IPS-15b (cell line): ENCODE results near the gene PDP2.
"Not testable (repeated sequence)": the region's sequence is repeated elsewhere in the genome, so short reads cannot be mapped to it uniquely, and the experiment has no call there.

Experiments
- H3K27me3 ChIP-seq: one replicate; pipeline ENCODE4 v1.6.1; 2013; ENCODE audit warnings: low read length; ENCODE audit not compliant: control insufficient read depth, insufficient read depth
- H3K36me3 ChIP-seq: one replicate; pipeline ENCODE4 v1.6.1; 2013; ENCODE audit warnings: low read length; ENCODE audit not compliant: control insufficient read depth, insufficient read depth
- H3K4me1 ChIP-seq: one replicate; pipeline ENCODE4 v1.6.1; 2013; ENCODE audit warnings: mild to moderate bottlenecking, low read length; ENCODE audit not compliant: control insufficient read depth, insufficient read depth
- H3K4me3 ChIP-seq: one replicate; pipeline ENCODE4 v1.5.1; 2013; ENCODE audit warnings: low read depth, low read length
- H3K9ac ChIP-seq: one replicate; pipeline ENCODE4 v1.6.1; 2013; ENCODE audit warnings: low read depth, mild to moderate bottlenecking, low read length
- H3K9me3 ChIP-seq: one replicate; pipeline ENCODE4 v1.6.1; 2013; ENCODE audit warnings: mild to moderate bottlenecking, low read length; ENCODE audit not compliant: control insufficient read depth, insufficient read depth

The PDP2 gene

GRCh38 chr16:66926961-66927436 is 46.7 kb downstream of the PDP2 start:
- Histone ChIP-seq H3K4me1 (peaks cover 4% of the 10 kb centered on the region), H3K9ac (no peak overlapping the region), H3K4me3 (no peak overlapping the region), H3K9me3 (no peaks in the 10 kb centered on the region), H3K36me3 (no peaks in the 10 kb centered on the region), H3K27me3 (peaks cover 44% of the 10 kb centered on the region)

- Histone ChIP-seq H3K4me1 (peaks cover 4% of the 10 kb centered on the region), H3K36me3 (no peaks in the 10 kb centered on the region), H3K27me3 (peaks cover 44% of the 10 kb centered on the region), H3K9ac (no peak overlapping the region), H3K4me3 (no peak overlapping the region), H3K9me3 (no peaks in the 10 kb centered on the region)
These were observed 47.8 kb downstream of the PDP2 start for GRCh38 chr16:66927918-66928649.

DNA sequence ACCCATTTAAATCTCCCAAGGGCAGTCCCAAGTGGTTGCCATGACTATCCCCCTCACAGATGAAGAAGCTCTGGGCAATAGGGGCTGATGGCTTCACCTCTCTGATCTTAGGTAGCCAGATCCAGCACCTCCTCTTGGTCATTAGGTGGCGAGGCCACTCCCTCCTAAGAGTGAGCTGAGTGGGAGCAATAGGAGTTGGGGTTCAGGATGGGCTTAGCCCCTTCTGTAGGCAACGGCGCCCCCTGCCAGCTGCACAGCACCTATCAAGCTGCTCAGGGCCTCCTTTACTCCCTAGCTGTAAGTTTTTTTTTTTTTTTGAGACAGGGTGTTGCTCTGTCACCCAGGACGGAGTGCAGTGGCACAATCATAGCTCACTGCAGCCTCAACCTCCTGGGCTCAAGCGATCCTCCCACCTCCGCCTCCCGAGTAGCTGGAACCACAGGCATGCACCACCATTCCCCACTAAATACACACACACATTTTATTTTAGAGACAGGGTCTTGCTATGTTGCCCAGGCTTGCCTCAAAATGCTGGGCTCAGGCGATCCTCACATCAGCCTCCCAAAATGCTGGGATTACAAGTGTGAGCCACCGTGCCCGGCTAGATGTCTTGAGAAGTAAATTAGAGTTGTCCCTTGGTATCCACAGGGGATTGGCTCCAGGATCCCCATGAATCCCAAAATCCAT is 48.5 kb downstream of the PDP2 start:
- H3K4me1 ChIP-seq = peaks cover 4% of the 10 kb centered on the region
- peaks cover 42% of the 10 kb centered on the region for H3K27me3 ChIP-seq
- H3K4me3 ChIP-seq = no peak overlapping the region
- H3K36me3 ChIP-seq = no peaks in the 10 kb centered on the region
- no peaks in the 10 kb centered on the region for H3K9me3 ChIP-seq
- H3K9ac ChIP-seq = no peak overlapping the region

DNA sequence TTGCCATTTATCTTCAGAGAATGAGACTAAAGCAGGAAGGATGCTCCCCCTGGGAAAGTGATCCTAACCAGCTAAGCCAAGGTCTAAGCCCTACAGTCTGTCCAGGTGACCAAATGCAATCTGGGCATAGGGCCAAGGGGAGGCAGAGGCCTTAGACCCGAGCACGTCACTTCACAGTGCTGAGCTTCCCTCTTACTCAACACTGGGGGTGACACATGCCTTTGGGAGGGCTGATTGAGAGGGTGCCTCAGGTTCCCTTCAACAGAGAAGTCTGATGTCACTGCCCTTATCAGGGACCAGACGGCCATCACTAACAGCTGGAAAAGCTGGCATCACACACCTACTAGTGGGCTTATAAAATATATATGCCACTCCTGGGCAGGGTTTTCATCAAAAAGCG is 49.9 kb downstream of the PDP2 start:
- H3K4me1 ChIP-seq = peaks cover 4% of the 10 kb centered on the region
- H3K27me3 ChIP-seq = peaks cover 35% of the 10 kb centered on the region
- H3K36me3 ChIP-seq = peaks cover 3% of the 10 kb centered on the region
- no peaks in the 10 kb centered on the region for H3K9me3 ChIP-seq
- H3K9ac ChIP-seq = no peak overlapping the region
- H3K4me3 ChIP-seq = no peak overlapping the region

- Histone ChIP-seq H3K9me3 (no peaks in the 10 kb centered on the region), H3K4me1 (peaks cover 2% of the 10 kb centered on the region), H3K36me3 (peaks cover 6% of the 10 kb centered on the region), H3K27me3 (peaks cover 24% of the 10 kb centered on the region), H3K9ac (no peak overlapping the region), H3K4me3 (no peak overlapping the region)
These were observed 51.4 kb downstream of the PDP2 start for GRCh38 chr16:66931665-66932064.

DNA sequence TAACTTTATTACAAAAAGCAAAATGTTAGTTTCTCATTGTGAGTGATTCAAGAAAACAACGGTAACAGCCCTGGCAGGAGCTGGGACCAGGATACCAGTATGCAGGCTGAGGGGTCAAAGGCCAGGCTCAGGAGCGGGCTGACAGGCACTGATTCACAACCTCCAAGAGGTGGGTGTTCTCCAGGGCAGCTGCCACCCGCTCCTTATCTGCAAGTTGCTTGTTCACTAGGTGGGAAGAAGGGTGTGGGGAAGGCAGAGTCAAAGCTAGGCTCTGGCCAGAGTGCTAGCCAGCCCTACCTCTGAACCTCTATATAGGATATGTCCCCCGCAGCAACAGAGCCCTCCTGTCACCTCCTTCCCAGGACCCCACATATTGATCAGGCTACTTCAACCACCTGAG is 51.8 kb downstream of the PDP2 start:
- Histone ChIP-seq H3K4me1 (peaks cover 2% of the 10 kb centered on the region), H3K9ac (no peak overlapping the region), H3K27me3 (peaks cover 20% of the 10 kb centered on the region), H3K36me3 (peaks cover 6% of the 10 kb centered on the region), H3K9me3 (no peaks in the 10 kb centered on the region), H3K4me3 (no peak overlapping the region)

DNA sequence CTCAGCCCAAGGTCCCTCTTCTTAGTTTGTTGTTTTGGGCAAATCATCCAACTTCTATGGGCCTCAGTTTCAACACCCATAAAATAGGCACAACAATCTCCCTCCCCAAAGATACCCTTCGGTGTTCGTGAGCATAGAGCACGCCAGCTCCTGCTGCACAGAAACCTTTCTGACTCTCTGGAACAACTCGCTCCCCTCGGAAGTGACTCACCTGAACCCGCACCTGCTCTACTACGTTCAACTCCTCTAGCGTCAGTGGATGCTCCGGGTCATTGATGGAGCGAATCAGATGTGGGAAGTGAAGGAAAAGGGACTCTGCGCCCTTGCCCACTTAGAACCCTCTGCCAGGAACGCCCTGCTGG is 53.4 kb downstream of the PDP2 start:
- H3K27me3 ChIP-seq = peaks cover 15% of the 10 kb centered on the region
- no peaks in the 10 kb centered on the region for H3K4me1 ChIP-seq
- peak overlapping the region; percentile 96 for H3K4me3 ChIP-seq
- peaks cover 6% of the 10 kb centered on the region for H3K36me3 ChIP-seq
- no peaks in the 10 kb centered on the region for H3K9me3 ChIP-seq
- peak overlapping the region; percentile 70 for H3K9ac ChIP-seq

- no peaks in the 10 kb centered on the region for H3K9me3 ChIP-seq
- H3K27me3 ChIP-seq = peaks cover 15% of the 10 kb centered on the region
- peak within 1 kb of the TSS; percentile 96 for H3K4me3 ChIP-seq
- peaks cover 6% of the 10 kb centered on the region for H3K36me3 ChIP-seq
- H3K4me1 ChIP-seq = no peaks in the 10 kb centered on the region
- peak within 1 kb of the TSS; percentile 87 for H3K9ac ChIP-seq
These were observed 54.0 kb downstream of the PDP2 start, which contains the start of gene CIAO2B for GRCh38 chr16:66934138-66934838. CIAO2B (minus strand) TSS chr16:66934402; CDS start chr16:66934364, 38 bp downstream.

DNA sequence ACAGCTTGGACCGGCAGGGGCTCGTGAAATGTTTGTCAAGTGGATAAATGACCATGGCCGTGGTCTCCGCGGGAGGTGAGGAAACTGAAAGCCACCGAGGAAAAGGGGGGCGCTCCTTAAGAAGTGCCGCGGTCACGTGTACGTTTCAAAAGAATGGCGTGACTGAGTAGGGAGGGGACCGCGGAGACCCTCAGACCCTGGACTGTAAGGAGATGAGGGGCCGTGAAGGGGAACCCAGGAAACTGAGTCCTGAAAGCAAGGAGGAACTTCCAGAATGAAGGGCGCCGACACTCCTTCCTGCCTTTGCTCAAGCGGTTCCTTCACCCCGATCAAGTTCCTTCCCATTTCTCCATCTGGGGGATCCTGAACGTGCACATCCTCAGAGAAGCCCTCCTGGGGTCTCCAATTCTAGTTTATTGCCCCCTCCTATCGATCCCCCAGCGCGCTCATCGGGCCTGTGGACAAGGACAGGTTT is 54.6 kb downstream of the PDP2 start:
- Histone ChIP-seq H3K27me3 (peaks cover 13% of the 10 kb centered on the region), H3K4me3 (peak overlapping the region; percentile 96), H3K9ac (peak overlapping the region; percentile 87)
- not testable (repeated sequence) for H3K36me3 ChIP-seq, H3K4me1 ChIP-seq, H3K9me3 ChIP-seq

DNA sequence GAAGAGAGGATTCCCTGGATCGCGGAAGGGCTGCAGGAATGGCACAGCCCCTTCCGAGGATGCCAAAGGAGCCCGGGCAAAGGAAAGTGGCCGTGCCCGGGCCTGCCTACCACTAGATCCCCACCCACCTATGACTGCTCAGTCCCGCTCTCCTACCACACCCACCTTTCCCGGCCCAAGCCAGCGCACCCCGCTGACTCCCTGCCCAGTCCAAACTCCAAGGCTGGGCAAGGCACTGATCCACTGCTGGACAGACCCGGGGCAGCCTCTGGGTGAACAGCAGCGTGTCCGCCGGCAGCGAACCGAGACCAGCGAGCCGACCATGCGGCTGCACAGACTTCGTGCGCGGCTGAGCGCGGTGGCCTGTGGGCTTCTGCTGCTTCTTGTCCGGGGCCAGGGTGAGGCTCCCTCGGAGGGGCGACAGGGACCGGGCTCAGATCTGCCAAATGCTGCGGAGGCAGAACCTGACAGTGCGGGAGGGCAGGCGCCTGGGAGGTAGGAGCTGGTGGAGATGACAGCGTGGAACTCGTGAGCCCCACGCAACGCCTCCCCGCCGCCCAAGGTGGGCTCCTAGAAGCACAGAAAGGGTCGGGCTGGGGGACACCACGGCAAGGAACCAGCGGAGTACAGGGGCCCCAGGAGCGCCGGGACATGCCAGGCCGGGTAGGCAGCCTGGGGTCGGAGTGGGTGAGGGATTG is 55.1 kb downstream of the PDP2 start, which contains the start of gene CES2:
Gene CES2, plus strand, starts transcription at position 203 of the 698 bp plus-strand sequence. Its CDS starts 120 bp downstream, at position 323.
- peak within 1 kb of the TSS; percentile 96 for H3K4me3 ChIP-seq
- no peaks in the 10 kb centered on the region for H3K9me3 ChIP-seq
- H3K27me3 ChIP-seq = peaks cover 13% of the 10 kb centered on the region
- no peaks in the 10 kb centered on the region for H3K4me1 ChIP-seq
- H3K36me3 ChIP-seq = peaks cover 9% of the 10 kb centered on the region
- peak within 1 kb of the TSS; percentile 87 for H3K9ac ChIP-seq

- H3K27me3 ChIP-seq = peaks cover 13% of the 10 kb centered on the region
- no peaks in the 10 kb centered on the region for H3K9me3 ChIP-seq
- H3K4me3 ChIP-seq = no peak overlapping the region
- no peak overlapping the region for H3K9ac ChIP-seq
- no peaks in the 10 kb centered on the region for H3K4me1 ChIP-seq
- H3K36me3 ChIP-seq = peaks cover 19% of the 10 kb centered on the region
These were observed 56.1 kb downstream of the PDP2 start for GRCh38 chr16:66936462-66936861.
